ENCODE results near the gene TBCEL.
"Not testable (repeated sequence)": the region's sequence is repeated elsewhere in the genome, so short reads cannot be mapped to it uniquely, and the experiment has no call there.

TBCEL gene, protein sequence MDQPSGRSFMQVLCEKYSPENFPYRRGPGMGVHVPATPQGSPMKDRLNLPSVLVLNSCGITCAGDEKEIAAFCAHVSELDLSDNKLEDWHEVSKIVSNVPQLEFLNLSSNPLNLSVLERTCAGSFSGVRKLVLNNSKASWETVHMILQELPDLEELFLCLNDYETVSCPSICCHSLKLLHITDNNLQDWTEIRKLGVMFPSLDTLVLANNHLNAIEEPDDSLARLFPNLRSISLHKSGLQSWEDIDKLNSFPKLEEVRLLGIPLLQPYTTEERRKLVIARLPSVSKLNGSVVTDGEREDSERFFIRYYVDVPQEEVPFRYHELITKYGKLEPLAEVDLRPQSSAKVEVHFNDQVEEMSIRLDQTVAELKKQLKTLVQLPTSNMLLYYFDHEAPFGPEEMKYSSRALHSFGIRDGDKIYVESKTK

DNA sequence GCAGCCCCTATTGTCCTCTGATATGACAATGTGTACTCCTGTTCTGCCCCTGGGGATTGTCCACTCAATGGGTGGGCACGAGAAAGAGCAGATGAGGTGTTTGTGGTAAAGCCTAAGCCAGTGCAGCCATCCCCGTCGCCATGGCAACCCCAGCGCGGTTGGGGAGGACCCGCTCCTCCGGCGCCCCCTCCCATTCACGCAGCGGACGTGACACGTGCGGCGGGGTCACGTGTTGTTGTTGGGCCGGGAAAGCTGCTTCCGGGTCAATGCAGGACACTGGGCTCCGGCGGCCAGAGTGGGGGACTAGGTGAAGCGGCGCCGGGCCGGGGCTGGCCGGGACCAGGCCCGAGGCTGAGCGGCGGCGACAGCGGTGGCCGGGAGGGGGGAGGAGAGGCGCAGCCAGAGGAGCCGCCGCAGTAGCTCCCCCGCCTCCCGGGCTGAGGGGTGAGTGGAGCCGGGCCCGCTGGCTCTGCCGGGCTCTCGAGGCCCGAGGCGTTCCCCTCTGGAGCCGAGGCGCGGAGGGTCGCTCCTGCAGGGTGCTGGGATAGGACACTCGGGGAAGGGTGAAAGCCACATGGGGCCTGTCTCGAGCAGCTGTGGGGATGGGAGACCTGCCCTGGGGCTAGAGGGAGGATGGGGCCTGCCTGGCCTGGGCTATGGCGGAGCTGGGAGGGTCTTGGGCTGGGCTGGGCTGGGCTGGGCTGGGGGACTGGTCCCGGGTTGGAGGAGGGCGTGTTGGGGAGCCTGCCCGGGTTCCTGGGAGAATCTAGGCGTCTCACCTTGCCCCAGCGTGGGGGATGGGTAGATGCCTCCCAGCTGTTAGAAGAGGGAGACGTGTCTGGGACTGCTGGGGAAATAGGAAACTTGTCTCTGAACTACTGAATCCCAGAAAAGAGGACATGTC, at the start of gene TBCEL:
TBCEL (plus strand) TSS at position 255 of the 904 bp plus-strand sequence. CDS start 21,589 bp downstream, outside the sequence.
- peak; percentile 89 for DNase-seq

DNA sequence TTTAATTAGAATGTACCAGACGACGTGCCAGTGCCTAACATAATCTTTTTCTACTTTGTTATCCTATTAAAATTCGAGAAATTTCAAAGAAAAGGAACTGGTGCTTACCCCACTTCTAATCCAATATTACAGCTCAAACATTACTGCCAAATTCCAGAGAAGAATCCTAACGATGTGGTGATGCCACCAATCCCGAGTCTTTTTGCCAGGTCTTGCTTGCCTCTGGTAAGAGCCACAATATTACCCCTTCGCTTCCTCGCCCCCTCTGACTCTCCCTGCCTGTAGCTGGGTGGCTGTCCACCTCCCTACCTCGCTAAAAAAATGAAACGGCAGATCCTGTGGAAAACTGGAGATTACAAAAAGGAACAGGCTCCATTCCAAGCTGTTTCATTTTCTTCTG, 49.4 kb upstream of the TBCEL start:
- no peak for DNase-seq

DNA sequence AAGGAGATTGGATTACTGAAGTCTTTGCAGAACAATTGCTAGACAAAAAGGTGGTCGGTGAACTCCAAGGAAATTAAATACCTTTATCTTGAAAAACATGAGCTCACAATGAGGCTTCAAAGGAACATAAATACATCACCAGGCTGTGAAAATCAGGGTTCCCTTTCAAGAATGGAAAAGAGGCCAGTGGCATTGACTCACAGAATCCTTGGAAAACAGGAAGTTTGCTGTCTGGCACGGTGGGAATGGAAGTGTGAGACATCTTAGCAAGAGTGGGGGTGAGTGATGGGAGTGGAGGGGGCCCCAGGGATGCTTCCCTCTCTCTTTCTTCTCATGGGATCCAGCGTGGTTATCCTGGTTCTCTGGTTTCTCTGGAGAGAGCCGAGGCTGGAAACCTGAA, 48.9 kb upstream of the TBCEL start:
- DNase-seq = no peak

DNA sequence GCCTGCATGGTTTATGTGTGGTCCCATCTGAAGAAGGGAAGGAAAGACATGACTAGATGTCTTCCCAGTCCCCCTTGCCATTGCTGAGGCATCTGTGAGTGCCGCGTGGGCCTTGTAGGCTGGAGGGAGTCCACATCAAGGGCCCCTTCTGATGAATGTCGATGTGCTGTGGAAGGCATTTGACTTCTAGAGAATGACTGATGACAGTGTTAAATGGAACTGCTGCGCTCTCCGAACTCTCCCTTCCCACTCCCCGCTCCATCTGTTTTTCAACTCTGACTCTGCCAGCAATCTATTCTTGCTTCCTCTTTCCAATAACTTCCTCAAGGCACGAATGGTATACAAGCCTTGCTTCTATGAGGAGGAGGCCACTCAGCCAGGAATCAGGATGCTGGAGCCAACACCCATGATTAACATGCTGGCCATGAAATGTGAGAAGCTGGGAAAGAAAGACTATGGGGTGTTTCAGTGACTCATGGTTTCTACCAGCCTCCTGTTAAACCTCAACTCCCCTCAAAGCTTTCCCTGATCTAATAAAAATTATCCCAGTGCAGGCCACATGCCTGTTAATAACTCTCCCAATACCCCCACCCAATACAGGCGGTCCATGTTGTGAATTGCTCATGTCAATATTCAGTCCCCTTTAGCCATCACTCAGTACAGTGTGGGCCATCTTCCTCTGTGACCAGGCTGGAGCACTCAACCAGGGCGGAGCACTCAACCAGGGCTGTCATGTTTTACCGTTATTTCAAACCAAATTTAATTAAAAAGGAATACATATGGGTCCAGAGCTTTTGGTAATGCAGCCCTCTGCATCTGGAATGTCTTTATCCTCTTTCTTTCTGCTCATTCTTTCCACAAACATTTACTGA, 46.4 kb upstream of the TBCEL start:
- DNase-seq = no peak

DNA sequence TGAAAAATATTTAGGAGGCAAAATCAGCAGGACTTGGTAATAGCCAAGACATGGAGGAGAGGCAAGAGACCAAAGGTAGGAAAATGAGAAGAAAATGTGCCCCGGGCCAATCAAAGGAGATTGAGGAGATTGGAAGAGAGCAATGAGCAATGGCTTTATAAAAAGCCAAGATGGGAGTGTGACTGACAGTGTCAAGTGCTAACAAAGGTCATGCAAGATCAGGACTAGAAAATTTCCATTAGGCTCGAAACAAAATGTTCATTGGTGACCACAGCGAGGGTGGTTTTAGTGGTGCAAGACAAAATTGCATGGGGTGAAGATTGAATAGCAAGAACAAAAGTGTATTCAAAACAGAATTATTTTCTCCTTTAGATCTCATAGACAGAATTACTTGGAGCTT, 45.2 kb upstream of the TBCEL start:
- no peak for DNase-seq

DNA sequence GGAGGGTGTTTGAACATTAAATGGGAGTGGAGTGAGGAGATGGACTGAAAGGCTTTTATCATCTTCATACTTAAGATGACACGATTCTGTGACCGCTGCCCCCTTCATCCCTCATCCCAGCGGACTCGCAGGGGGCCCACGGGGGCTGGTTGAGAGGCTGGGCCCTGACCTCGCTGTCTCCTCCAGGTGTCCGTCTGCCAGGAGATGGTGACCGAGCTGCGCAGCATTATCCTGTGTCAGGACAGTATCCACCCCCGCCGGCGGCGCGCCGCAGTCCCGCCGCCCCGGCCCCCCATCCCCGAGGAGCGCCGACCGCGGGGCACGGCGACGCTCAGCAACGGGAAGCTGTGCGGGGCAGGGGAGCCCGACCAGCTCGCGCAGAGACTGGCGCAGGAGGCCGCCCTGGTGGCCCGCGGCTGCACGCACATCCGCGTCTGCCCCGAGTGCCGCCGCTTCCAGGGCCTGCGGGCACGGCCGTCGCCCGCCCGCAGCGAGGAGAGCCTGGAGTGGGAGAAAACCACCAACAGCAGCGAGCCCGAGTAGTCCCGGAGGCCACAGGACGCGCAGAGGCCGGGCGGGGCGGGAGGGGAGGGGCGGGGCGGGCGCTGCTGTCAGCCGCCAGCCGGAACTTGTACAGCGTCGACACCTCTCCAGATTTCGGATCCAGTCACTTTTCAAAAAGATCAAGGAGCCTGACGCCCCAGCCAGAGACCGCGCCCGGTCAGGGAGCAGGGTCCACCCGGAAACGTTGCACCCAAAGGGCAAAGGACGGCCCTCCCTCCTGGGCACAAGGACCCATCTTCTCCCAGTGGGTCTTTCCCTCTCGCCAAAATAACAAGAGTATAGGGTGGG, 38.0 kb upstream of the TBCEL start:
- peak; percentile 41 for DNase-seq

DNA sequence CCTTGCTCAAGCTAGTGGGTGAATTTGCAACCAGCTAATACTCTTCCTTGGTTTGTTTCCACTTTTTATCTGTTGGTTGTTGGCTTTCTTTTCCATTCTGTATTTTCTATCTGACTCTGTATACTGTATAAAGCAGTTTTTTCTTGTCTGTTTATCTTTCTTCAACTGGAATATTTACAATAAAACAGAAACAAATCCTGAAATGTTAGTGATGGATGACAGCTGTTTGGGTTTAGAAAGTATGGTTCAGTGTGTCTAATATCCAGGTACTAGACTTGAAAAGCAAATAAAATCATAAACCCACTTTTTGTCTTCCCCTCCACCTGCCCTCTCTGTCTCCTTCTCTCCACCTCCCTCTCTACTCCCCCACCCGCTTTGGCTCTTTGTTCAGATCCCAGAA, 35.3 kb upstream of the TBCEL start:
- DNase-seq = no peak

DNA sequence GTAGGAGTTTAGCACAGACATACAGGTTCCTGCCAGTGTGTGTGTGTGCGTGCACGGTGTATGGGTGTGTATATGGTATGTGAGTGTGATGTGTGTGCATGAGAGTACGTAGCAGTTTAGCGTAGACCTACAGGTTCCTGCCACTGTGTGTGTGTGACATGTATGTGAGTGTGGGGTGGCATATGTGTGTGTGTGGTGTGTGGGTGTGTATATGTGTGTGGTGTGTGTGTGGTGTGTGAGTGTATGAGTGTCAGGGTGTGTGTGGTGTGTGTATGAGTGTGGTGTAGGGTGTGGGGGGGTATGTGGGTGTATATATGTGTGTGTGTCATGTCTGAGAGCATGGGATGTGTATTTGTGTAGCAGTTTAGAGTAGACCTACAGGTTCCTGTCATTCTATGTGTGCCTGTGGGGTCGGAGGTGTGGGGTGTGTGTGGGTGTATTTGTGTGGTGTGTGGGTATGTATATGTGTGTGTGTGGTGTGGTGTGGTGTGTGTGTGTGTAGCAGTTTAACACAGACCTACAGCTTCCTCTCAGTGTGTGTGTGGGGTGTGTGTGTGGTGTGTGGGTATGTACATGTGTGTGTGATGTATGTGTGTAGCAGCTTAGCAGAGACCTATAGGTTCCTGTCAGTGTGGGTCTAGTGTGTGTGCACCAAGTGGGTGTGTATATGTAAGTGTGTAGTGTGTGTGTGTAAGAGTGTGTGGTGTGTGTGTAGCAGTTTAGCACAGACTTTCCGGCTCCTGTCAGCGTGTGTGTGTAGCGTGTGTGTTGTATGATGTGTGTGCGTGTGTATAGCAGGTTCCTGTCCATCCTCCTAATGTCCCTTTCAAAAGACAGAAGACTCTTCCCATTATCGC, 31.8 kb upstream of the TBCEL start:
- DNase-seq = no peak

DNA sequence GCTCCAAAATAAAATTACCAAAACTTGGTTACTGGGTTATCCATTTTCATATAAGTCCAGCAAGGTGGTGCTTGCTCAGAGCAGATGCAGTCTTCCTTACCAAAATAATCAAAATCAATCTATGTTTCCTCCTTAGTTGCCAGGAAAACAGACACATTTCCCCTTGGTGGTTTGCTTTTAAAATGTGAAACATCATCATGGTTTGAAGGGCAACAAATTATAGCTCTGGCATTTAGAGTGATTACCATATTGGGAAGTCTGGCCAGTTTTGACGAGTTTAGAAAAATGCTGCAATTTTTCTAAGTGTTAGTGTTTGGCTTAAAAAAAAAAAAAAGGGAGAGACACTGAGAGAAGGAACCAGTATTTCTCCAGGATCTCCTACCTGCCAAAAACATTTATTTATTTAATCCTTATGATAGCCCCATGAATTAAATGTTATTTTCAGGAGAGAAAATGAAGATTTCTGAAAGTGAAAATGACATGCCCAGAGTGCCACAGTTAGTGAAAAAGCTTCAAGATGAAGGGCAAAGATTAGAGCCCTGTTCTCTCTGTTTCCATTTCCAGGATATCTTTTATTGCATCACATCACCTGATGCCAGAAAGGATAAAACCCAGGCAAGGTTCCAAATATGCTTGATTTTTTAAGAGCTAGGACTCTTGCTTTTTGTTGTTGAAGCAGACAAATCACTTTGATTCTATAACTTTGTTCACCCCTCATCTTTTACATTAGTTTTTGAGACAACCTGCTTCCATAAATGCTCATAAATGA, 29.6 kb upstream of the TBCEL start:
- no peak for DNase-seq

DNA sequence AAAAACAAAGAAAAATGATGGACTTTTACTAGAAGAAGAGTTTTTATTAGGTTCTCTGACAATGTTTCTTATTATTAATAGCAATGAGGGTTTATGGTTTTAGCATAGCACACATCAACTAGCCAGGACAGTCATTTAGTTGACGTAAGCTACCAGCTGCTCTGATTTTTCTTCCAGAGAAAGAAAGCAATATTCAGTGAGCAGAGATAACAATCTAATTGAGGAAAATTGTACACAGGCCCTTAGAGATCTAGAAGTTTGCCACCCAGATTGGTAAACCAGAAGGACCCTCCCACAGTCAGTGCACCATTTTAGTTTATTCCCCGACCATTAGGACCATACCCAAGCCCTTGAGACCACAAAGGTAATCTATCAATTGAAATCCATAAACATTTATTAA, 28.7 kb upstream of the TBCEL start:
- no peak for DNase-seq

DNA sequence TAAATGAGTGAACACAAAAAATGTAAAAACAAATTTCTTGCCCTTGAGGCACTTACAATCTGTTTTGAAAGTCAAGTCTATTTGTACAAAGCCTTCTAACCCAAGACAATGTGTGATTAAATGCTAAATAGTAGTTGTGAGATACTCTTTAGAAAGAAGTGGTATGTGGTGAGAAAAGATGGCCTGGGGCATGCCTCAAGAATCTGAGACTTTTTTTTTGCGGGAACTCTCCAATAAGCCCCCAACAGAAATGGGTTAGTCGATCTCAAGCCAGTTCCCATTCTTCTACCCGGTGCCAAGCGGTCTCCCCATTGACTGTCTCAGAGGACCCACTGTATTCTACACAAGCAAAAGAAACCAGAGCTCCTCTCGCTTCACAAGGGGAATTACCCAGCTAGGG, 26.9 kb upstream of the TBCEL start:
- no peak for DNase-seq

DNA sequence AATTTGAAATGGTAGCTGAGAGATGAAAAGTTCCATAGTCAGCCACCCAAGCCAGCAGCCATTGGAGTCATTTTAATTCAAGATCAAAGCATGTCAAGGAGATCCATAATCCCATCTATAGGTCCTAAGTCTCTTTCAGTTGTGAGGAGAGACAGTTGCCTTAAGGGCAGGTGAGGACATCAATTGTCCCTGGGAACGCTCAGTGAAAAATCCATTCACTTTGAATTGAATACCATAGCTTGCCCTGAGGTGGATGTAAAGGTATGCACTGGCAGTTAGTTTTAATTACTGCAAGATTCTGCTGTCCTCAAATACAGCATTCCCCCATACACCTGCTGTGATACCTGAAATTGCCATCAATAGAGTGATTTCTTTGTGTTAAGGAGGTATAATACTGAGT, 25.3 kb upstream of the TBCEL start:
- no peak for DNase-seq

DNA sequence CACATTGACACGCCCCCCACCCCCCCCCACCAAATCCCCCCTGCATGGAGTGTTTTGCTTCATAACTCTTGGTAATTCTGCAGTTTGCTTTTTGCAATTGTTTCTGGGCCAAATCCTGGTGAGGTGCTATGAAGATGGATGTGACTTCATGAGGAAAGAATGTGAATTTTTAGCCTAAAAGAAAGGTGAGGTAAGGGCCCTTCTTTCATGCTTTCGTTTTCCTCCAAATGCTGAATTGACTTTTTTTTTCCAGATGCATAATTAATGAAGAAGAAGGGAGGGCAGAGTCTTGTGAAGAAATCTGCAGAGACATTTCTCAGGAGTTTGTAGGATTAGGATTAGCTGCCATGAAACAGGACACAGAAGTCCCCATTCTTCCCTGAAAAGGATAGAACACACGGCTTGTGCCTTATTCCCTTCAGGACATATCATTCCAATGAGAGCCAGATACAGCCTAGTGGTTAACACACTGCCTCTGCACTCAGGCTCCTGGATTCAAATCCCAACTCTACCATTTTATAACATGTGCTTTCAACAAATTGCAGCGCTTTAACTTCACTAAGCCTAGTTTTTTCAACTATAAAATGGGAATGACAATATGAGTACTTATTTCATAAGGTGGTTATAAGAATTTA, 19.6 kb upstream of the TBCEL start:
- no peak for DNase-seq

DNA sequence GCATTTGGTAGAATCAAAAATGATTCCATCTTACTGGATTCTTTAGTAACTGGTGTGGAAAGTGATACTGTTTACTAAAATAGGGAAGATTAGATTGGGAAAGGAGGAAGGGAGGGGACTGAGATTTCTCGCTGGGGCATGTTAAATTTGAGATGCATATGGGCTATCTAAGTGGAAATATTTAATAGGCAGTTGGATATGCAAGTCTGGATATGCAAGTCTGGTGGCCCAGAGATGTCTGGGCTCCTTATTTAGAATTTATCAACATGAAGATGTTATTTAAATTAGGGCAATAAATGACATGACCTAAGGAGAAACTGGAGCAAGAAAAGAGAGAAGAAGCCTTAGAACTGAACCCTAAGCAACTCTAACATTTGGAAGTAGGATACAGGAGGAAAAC, 17.0 kb upstream of the TBCEL start:
- no peak for DNase-seq

DNA sequence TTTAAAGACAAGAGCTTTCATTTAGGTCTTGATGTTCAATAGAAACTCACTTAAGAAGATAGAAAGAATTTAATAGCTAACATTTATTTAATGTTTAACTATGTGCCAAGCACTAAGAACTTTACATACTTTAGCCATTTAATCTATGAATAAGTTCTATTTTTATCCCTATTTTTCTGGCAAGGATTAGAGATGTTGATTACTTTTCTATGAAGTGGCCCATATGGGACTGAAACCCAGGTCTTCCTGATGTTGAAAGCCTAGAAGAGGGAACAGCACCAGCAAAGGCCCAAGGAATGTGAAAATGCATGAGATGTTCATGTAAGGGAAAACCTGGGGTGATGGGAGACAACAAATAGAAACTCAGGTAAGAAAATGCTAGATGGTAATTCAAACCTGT, 15.4 kb upstream of the TBCEL start:
- DNase-seq = no peak

DNA sequence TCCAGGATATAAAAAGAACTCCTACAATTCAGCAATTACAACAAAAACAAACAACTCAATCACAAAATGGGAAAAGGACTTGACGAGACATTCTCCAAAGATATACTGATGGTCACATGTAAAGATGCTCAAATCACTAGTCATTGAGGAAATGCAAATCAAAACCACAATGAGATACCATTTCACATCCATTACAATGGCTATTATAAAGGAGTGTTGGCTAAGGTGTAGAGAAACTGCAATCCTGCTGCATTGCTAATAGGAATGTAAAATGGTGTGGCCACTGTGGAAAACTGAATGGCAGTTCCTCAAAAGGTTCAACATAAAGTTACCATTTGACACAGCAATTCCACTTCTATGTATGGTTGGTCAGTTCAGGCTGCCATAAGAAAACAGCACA, 11.8 kb upstream of the TBCEL start:
- no peak for DNase-seq

DNA sequence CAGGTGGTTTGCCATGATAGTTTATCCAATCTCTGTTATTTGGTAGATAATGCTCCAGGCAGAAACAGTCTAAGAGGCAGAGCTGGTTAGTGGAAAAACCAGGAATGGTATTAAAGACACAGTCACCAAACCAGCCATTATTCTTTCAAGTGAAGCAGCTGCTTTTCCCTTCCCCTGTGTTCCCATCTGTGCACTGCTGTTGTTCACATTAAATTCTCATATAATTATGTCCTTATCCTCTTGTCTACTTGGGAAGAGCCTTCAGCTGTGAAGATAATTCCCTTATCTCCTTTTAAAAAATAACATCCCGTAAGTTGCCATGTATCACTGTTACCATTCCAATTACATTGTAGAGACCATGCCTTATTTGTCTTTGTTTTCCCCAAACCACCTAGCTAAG, 5.2 kb upstream of the TBCEL start:
- no peak for DNase-seq

DNA sequence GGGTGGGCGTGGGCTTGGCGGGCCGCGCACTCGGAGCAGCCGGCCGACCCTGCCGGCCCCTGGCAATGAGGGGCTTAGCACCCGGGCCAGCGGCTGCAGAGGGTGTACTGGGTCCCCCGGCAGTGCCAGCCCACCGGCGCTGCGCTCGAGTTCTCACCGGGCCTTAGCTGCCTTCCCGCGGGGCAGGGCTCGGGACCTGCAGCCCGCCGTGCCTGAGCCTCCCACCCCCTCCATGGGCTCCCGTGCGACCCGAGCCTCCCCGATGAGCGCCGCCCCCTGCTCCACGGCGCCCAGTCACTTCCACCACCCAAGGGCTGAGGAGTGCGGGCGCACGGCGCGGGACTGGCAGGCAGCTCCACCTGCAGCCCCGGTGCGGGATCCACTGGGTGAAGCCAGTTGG, 2.2 kb upstream of the TBCEL start:
- not testable (repeated sequence) for DNase-seq

DNA sequence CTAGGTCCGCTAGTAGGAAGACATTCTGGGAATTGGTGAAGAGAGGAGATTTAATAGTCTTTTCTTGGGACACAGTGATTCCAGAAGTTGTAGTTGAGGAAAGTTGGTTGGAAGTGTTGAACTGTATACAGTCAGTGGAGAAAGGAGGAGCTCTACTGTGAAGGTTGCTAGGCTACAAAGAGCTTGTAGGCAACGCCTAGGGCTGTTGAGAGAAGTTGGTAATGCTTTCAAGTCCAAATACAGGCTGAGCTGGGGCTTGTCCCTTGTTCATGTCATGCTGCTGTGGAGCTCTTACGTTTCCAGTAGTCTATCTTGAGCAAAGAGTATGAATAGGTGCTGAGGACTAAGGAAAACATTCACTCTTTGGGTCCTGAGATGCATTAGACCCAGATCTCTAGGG, 1.1 kb downstream of the TBCEL start:
- DNase-seq = no peak

DNA sequence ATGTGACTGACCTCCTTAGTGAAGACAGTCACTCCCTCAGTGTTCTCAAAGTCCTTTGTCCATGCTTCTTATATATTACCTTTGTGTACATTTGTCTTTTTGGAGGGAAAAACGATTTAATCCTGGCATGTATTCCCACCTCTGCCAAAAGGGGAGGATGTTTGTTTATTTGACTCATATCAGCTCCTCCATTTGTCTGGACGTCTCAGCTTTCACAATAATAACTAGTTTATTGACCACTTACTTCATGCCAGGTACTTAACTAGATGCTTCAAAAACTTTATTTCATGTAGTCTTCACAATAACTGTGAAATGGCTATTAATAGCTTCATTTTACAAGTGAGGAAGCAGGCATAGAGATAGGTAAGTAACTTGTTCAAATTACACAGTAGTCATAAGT, 5.3 kb downstream of the TBCEL start:
- DNase-seq = no peak

Data from activated CD4-positive, alpha-beta T cell treated with anti-CD3 and anti-CD28 coated beads, Interleukin-2, Interleukin-6, amounts not matched to agents 100 ng/mL and 50 ng/mL, durations not matched to agents 16 hours and 8 hours (primary cell).